Suppressor macrophage treated with lipopolysaccharide for 4 hours (primary cell): ENCODE measurements around the gene RHBDF2.
"Not testable (repeated sequence)": the region's sequence is repeated elsewhere in the genome, so short reads cannot be mapped to it uniquely, and the experiment has no call there.

ENCODE experiments used
- DNase-seq: peaks from one replicate; pipeline ENCODE4 v3.0.0-alpha.2; 2020

RHBDF2 gene

GRCh38 chr17:76523084-76524037, 22.1 kb upstream of the RHBDF2 start:
- peak; percentile 76 for DNase-seq

- not testable (repeated sequence) for DNase-seq
Measured at GRCh38 chr17:76521683-76522082, 20.5 kb upstream of the RHBDF2 start.

GRCh38 chr17:76521262-76521661, 20.0 kb upstream of the RHBDF2 start:
- no peak for DNase-seq

DNA sequence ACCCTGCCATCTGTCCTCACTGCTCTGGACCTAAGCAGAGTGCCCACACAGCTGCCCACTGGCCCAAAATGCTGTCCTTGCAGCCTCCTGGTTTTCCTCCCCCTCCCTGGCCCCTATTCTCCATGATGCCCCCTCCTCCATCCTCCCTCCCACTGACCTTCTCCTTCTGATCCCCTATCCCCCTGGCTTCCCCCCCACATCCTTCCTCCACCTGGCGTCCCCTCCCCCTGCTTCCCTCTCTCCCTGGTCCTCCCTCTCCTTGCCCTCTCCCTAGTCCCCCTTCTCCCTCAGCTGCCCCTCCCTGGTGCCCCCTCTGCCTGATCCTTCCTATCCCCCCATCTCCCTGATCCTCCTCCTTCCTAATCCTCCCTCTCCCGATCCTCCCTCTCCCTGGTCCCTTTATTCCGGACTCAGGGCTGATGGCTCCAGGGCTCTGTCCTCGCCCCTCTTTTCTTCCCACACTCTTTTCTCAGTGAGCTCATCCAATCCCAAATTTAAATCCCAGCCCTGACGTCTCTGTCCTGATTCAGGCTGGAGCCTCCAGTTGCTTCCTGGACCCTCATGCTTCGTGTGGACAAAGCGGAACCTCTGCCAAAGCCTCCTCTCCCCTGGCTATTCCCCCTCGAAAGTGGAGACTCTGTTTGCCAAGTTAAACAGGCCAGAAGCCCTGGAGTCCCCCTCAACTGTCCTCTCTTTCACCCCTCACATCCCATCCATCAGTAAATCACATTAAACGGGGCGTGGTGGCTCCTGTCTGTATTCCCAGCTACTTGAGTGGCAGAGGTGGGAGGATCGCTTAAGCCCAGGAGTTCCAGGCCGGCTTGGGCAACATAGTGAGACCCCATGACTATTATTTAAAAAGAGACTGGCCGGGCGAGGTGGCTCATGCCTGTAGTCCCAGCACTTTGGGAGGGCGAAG, 18.1 kb upstream of the RHBDF2 start:
- DNase-seq: no peak

DNA sequence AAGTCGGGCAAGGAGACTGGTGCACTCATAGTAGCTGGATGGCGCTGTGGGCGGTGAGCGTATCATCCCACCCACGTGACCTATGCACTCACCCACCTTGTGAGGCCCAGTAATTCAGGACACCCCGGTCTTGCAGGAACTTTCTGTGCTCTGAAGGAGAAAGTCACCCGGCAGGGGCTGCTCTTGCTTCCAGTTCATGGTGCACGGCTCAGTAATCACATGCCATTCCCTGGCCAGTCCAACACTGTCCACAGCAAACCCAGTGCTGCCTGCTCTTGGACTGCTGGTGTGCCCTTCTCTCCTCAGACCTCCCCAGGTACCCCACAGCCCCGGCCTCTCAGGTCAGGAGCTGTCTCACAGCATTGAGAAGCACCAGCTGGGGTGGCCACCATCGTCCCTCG, 16.4 kb upstream of the RHBDF2 start:
- peak; percentile 90 for DNase-seq

DNA sequence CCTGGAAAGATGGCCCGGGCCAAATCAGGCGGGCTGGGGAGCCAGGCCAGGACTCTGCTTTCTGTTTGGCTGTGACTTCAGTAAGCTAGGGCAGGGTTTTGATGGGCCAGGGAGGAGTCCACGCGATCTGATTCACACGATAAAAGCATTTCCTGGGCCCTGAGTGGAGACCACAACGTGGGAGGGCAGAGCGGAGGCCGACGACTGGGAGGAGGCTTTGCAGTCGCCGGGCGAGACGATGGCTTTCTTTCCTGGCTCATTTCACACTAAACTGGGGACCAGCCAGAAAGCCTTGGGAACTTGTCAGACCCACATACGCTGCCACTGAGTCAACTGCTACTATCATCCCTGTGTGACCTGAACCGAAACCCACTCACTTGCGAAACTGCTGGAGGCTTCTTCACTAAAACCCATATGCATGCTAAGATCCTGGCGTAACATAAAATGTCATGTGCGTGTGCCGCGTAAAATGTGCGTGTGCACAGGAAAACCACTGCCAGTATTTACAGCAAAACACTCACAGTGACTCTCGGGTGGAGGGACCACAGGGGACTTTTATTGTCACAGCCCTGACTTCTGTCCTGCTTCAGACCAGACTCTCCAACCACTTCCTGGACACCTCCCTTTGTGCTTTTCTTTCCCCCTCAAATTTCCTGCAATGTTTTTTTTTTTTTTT, 14.2 kb upstream of the RHBDF2 start:
- DNase-seq: peak; percentile 99

- DNase-seq: not testable (repeated sequence)
Measured at GRCh38 chr17:76514355-76514754, 13.1 kb upstream of the RHBDF2 start.

GRCh38 chr17:76513306-76513692, 12.1 kb upstream of the RHBDF2 start:
- no peak for DNase-seq

DNA sequence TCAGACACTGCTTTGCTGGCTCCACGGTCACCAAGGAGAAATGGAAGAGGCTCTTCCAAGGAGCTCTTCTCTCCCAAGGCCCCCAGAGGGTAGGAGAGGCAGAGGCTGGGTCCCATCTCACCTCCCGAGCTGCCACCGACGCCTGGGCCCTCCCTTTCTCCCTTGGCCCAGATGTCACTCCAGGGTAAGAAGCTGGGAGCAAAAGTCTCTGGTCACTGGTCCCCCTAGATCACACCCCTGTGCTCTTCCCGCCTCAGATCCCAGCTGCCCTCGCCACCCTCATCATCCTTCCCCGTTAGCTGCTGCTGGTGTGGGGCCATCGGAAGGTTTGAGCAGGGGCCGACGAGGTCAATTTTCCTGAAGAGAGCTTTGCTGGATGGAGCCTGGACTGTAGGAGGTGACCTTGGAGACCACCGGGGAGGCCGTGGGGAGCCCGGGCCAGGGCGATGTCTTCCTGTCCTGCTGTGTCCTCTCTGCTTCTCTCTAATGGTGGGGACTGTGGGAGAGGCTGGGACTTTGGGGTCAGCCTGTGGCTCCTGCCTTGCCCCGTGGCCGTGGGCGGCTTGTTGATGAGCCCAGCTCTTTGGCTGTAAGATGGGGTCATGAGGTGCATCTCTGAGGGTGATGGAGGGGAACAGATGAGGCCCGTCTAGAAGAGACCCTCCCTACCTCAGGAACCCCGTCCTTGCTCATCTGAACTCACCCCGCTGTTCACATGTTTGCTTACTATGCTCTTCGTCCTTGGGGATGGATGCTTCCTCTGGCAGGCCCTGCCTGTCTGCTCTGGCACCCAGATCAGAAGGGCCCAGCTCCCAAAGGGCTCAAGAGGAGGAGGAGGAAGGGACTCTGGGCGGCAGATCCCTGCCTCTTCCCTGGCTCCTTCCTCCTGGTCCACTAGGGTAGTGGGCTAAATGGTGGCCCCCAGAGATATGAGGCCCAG, 11.4 kb upstream of the RHBDF2 start:
- no peak for DNase-seq

DNA sequence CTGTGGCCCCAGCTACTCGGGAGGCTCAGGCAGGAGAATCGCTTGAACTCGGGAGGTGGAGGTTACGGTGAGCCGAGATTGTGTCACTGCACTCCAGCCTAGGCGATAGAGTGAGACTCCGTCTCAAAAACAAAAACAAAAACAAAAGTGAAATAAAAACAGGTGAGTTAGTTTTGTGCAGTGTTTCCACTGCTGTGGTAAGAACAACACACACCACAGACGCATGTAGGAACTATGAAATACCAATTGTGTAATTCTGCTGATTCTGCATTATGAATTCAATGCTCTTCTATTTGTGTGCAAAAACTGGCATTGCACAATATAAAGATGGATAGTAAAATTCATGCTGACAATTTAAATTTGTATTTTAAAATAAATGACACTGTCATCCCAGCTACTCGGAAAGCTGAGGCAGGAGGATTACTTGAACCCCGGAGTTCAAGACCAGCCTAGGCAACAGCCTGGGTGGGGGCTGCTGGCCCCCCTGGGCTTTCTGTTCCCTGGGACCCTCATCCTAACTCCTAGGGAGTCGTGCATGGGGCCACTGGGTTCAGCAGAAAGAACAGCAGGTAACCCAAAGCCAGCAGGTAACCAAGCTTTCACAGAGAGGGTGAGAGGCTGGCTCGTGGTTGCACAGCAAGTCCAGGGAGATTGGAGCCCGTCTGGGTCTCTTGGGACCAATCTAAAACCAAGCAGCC, 10.6 kb upstream of the RHBDF2 start:
- peak; percentile 82 for DNase-seq

- no peak for DNase-seq
Measured at GRCh38 chr17:76510831-76511244, 9.6 kb upstream of the RHBDF2 start.

GRCh38 chr17:76508472-76509063, 7.3 kb upstream of the RHBDF2 start:
- DNase-seq: not testable (repeated sequence)

DNA sequence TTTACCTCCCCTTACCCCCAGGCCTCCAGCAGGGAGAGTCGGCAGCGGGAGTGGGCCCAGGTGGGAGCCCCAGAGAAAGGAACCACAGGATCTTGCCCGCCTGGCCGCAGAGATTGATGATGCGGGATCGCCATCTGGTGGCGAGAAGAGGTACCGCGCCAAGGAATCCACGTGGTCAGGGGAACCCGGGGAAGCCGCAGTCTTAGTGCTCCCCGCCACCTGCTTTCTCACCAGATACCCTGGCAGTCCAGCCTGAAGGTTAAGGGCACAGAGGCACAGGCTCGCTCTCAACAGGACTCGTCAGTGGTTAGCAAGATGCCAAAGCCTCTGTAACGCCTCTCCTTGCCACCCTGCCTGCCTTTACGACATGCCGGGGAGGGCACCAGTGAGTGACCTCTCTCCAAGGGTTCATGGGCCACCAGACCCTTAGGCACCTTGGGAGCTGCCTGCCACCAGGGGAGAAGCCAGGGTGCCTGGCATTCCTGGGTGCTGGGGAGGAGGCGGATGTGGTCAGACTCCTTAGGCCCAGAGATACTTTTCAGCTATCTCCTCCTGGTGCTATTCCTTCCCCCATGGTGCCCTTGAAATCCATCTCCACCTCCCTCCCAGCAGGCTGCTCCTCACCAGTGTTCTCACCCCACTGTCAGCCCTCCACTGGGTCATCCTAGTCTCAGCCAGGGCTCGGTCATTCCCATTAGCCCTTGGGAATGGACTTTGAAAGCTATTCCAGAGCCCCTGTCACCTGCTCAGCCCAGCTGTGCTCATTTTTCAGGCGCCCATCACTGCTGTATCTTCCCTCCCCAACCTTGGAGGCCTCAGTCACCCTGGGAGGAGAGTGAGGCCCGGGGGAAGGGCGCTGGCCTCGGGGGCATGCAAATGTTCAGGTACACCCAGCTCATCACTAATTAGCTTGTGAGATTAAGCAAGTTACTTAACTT, 5.5 kb upstream of the RHBDF2 start:
- DNase-seq: peak; percentile 82

DNA sequence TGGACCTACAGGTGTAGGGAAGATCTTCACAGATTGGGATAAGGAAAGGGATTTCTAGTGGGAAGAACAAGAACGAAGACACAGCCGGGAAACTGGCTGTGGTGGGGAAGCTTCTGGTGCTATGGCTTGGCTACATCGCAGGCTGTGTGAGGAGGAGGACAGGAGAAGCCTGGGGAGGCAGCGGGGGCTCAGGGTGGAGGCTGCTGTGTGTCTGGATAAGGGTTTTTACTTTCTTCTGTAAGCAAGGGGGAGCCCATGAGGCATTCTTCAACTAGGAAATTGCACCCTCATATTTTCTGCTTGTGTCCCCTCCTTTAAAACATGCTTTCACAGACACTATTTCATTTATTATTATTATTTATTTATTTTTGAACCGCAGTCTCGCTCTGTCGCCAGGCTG, 2.9 kb upstream of the RHBDF2 start:
- no peak for DNase-seq

DNA sequence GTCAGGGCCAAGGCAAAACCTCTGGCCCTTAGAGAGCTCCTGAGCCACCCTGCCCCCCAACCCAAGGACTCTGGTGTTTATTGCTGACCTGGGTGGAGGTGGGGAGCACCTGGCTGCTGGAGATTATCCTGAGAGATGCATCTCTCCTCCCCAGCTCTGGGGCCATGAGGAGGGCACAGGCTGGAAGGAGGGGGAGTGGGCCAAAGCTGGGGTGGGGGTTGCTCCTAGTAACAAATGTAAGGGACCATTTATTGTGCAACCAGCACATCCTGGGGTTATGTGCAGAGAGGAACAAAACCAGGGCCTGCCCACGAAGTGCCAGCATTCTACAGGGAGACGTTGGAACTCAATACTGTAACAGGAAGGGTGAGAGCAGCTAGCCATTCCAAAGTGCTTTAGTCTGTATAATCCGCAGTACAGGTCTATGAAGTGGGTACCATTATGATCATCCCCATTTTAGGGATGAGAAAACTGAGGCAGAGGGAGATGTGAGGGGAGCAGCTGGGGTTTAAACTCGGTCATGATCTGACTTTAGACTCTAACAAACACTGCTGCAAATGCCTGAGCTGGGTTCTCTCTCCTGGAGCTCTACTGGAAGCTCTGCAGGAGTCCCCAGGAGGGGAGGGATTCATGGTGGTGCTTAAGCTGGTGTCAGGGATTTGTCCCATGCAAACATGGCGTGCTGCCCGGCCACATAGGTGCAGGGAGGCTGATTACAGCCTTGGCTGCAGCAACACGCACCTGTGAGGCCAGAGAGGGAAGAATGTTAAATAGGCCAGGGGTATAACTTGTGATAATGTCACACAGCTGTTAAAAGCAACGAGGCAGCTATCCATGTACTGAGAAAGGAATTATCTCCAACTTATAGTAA, 1.4 kb upstream of the RHBDF2 start:
- DNase-seq: no peak

GRCh38 chr17:76501827-76502307, 644 bp upstream of the RHBDF2 start:
- no peak for DNase-seq

- DNase-seq: no peak
Measured at GRCh38 chr17:76500747-76501017, 541 bp downstream of the RHBDF2 start.

DNA sequence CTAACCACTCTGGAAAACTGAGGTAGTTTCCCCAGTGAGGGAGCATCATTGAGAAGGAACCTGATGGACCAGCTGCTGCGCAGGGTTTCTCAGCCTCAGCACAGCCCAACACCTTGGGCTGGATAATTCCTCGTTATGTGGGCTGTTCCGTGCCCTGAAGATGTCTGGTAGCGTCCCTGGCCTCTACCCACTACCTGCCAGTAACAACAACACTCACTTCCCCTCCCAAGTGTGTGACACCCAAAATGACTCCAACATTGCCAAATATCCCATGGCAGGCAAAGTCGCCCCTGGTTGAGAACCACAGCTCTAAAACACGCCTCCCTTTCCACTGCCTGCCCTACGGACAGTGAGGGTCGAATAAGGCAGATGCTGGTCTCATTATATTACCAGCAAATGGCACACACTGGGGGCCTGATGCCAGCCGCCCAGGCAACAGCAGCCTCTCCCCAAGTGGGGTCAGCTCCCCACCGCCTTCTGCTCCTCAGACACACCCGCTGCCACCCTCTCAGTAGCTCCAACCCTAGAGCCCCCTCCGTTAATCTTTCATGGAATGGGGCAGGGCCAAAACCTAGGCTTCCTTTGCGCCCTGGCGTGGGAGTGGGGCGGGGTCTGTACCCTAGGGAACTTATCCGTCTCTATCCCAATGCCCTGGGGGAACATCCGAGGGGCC, 1.0 kb downstream of the RHBDF2 start:
- DNase-seq: peak; percentile 82
